Fibroblast of pulmonary artery (primary cell): ENCODE data around the gene GLI3.

Source experiments
- DNase-seq: peaks from one replicate; pipeline ENCODE4 v3.0.0-alpha.2; 2010; ENCODE audit warnings: low read depth
- H3K4me3 ChIP-seq: replicated peaks from 2 replicates; pipeline ENCODE4 v1.5.1; 2011; ENCODE audit warnings: low read depth, mild to moderate bottlenecking, control low read depth, low read length, moderate library complexity
- CTCF ChIP-seq: IDR thresholded peaks from 2 replicates; pipeline ENCODE4 v1.5.1; 2011; ENCODE audit warnings: mild to moderate bottlenecking, control low read depth, low read length, inconsistent platforms; ENCODE audit errors: missing control alignments

Gene GLI3

GRCh38 chr7:42105554-42106358, 131.3 kb downstream of the GLI3 start:
- H3K4me3 ChIP-seq = no peak overlapping the region
- DNase-seq = no peak
- no peak for TF ChIP-seq CTCF

- no peak overlapping the region for H3K4me3 ChIP-seq
- DNase-seq = no peak
- TF ChIP-seq CTCF = no peak
These were observed 132.3 kb downstream of the GLI3 start for GRCh38 chr7:42104694-42105093.

GRCh38 chr7:42104231-42104630, 132.8 kb downstream of the GLI3 start:
- no peak for DNase-seq
- TF ChIP-seq CTCF = no peak
- H3K4me3 ChIP-seq = no peak overlapping the region

DNA sequence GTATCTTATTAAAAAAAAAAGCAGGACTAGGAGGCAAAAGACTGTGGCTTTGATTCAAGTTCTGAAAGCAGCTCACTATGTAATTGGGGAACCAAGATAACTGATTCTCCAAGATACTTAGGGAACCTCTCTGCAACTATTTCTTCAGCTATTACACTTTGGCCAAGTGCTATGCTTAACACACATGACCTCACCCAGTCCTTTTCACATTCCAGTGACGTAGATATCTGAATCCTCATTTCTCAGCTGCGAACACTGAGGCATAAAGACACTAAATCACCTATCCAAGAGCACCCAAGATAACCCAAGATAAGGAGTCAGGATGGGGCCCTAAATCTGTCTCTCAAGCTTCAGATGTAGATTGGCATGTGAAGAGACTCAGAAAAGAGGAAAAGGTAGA, 133.6 kb downstream of the GLI3 start:
- no peak for TF ChIP-seq CTCF
- no peak overlapping the region for H3K4me3 ChIP-seq
- no peak for DNase-seq

DNA sequence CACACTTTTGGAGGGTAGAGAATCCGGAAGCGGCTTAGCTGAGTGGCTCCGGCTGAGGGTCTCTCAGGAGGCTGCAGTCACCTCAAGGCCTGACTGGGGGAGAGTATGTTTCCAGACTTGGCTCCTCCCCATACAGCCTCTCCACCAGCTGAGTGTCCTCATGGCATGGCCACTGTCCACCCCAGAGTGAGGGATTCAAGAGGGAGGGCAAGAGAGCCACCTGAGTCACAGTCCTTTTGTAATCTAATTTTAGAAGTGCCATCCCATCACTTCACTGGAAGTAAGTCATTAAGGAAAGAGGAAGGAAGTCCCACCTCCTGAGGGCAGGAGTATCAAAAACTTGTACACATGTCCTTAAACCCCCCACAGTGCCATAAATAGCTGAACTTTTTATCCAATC, 134.0 kb downstream of the GLI3 start:
- DNase-seq = no peak

DNA sequence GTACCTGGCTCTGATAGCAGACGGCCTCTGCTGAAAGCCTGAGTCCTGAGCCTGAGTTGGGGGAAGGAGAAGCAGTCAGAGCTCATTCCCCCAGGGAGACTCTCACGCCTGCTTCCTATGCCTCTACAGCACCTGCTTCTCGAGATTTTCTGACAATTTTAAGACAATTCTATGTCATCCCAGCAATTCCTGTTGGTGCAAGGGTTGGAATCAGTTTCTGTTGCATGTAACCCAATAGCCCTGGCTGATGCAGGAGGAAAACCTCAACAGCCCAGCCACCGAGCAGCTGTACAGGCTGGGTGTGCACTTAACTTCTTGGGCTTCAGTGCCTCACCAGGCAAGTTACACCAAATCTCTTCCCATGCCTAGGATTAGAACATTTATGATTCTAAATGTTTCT, 134.7 kb downstream of the GLI3 start:
- no peak for DNase-seq
- TF ChIP-seq CTCF = no peak
- no peak overlapping the region for H3K4me3 ChIP-seq

More for the DNA sequence above, 134.0 kb downstream of the GLI3 start:
- no peak overlapping the region for H3K4me3 ChIP-seq
- TF ChIP-seq CTCF = no peak

DNA sequence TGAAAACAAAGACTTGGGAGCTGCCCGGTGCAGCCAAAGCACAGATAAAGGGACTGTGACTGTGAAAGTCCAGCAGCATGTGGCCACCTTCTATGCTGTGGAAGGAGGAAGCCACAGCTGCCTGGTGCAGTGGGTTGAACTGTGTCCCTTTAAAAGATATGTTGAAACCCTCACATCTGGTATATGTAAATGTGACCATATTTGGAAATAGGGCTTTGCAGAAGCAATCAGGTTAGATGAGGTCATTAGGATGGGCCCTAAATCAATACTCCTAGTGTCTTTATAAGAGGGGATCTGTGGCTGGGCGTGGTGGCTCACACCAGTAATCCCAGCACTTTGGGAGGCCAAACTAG, 136.9 kb downstream of the GLI3 start:
- TF ChIP-seq CTCF = no peak
- DNase-seq = no peak
- H3K4me3 ChIP-seq = no peak overlapping the region
